SK-N-SH treated with all-trans-retinoic acid at 6 μM for 48 hours (cell line): ENCODE data around the gene CSKMT.
"Not testable (repeated sequence)": the region's sequence is repeated elsewhere in the genome, so short reads cannot be mapped to it uniquely, and the experiment has no call there.

Experiments used
- ARNTL ChIP-seq: fragments of 450-650 bp; formaldehyde crosslinking; IDR thresholded peaks from 2 replicates; pipeline ENCODE4 v1.5.0; 2020; ENCODE audit warnings: low read depth, mild to moderate bottlenecking, moderate library complexity, borderline replicate concordance
- BACH2 ChIP-seq: fragments of 250-450 bp; sonication (Bioruptor Pico); IDR thresholded peaks from 2 replicates; pipeline ENCODE4 v1.9.0; 2021; ENCODE audit warnings: mild to moderate bottlenecking, borderline replicate concordance
- GLIS3 ChIP-seq: fragments of 250-450 bp; sonication (Bioruptor Pico); IDR thresholded peaks from 2 replicates; pipeline ENCODE4 v1.5.0; 2020; ENCODE audit warnings: mild to moderate bottlenecking, moderate library complexity
- RARB ChIP-seq: fragments of 250-450 bp; sonication (Bioruptor Pico); IDR thresholded peaks from 2 replicates; pipeline ENCODE4 v1.8.0; 2021; ENCODE audit warnings: mild to moderate bottlenecking, moderate library complexity
- SNAI2 ChIP-seq: fragments of 250-450 bp; sonication (Bioruptor Pico); IDR thresholded peaks from 2 replicates; pipeline ENCODE4 v1.5.0; 2020; ENCODE audit warnings: mild to moderate bottlenecking, moderate library complexity
- TOX ChIP-seq: fragments of 250-450 bp; sonication (Bioruptor Pico); IDR thresholded peaks from 2 replicates; pipeline ENCODE4 v1.8.0; 2021; ENCODE audit warnings: mild to moderate bottlenecking, moderate library complexity, borderline replicate concordance
- ZFP3 ChIP-seq: fragments of 250-450 bp; sonication (Bioruptor Pico); IDR thresholded peaks from 2 replicates; pipeline ENCODE4 v1.5.0; 2020; ENCODE audit warnings: mild to moderate bottlenecking, moderate library complexity
- ZFP30 ChIP-seq: fragments of 450-650 bp; formaldehyde crosslinking; IDR thresholded peaks from 2 replicates; pipeline ENCODE4 v1.5.0; 2022; ENCODE audit warnings: mild to moderate bottlenecking, moderate library complexity
- ZNF565 ChIP-seq: fragments of 450-650 bp; formaldehyde crosslinking; conservative IDR thresholded peaks from 2 replicates; pipeline ENCODE4 v1.5.0; 2020; ENCODE audit warnings: low read depth, mild to moderate bottlenecking, moderate library complexity
- ZNF8 ChIP-seq: fragments of 450-650 bp; formaldehyde crosslinking; IDR thresholded peaks from 2 replicates; pipeline ENCODE4 v1.5.0; 2020; ENCODE audit warnings: mild to moderate bottlenecking, moderate library complexity
- TF ChIP-seq, protein P1 (sequence below): fragments of 250-450 bp; sonication (Bioruptor Pico); IDR thresholded peaks from 2 replicates; pipeline ENCODE4 v1.8.0; 2020; ENCODE audit warnings: mild to moderate bottlenecking, moderate library complexity, borderline replicate concordance
- TF ChIP-seq, protein P2 (sequence below): fragments of 250-450 bp; sonication (Bioruptor Pico); IDR thresholded peaks from 2 replicates; pipeline ENCODE4 v1.5.1; 2021; ENCODE audit warnings: mild to moderate bottlenecking, moderate library complexity

GRCh38 chr11:62650283-62650682, 14.8 kb upstream of the CSKMT start:
- TF ChIP-seq RARB (CRISPR knock-in tag); BACH2; ARNTL; GLIS3 (CRISPR knock-in tag); ZFP3 (CRISPR knock-in tag); SNAI2 (CRISPR knock-in tag); ZFP30 (CRISPR knock-in tag); ZNF565 (CRISPR knock-in tag); TOX; ZNF8 (CRISPR knock-in tag): not testable (repeated sequence)
- TF ChIP-seq, protein P1, sequence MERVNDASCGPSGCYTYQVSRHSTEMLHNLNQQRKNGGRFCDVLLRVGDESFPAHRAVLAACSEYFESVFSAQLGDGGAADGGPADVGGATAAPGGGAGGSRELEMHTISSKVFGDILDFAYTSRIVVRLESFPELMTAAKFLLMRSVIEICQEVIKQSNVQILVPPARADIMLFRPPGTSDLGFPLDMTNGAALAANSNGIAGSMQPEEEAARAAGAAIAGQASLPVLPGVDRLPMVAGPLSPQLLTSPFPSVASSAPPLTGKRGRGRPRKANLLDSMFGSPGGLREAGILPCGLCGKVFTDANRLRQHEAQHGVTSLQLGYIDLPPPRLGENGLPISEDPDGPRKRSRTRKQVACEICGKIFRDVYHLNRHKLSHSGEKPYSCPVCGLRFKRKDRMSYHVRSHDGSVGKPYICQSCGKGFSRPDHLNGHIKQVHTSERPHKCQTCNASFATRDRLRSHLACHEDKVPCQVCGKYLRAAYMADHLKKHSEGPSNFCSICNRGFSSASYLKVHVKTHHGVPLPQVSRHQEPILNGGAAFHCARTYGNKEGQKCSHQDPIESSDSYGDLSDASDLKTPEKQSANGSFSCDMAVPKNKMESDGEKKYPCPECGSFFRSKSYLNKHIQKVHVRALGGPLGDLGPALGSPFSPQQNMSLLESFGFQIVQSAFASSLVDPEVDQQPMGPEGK (CRISPR knock-in tag): not testable (repeated sequence)
- TF ChIP-seq, protein P2, sequence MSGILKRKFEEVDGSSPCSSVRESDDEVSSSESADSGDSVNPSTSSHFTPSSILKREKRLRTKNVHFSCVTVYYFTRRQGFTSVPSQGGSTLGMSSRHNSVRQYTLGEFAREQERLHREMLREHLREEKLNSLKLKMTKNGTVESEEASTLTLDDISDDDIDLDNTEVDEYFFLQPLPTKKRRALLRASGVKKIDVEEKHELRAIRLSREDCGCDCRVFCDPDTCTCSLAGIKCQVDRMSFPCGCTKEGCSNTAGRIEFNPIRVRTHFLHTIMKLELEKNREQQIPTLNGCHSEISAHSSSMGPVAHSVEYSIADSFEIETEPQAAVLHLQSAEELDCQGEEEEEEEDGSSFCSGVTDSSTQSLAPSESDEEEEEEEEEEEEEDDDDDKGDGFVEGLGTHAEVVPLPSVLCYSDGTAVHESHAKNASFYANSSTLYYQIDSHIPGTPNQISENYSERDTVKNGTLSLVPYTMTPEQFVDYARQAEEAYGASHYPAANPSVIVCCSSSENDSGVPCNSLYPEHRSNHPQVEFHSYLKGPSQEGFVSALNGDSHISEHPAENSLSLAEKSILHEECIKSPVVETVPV (CRISPR knock-in tag): not testable (repeated sequence)
